Activated naive CD4-positive, alpha-beta T cell treated with anti-CD3 and anti-CD28 coated beads for 36 hours (primary cell): Measurements from ENCODE around the gene NEK1. TPM values are rescaled to one million over a fixed set of nuclear protein-coding genes. Genes with fewer than 3 reads are reported as not detected.
A peak's percentile ranks its signal among the peaks of the same experiment; 100 is the strongest.
"Not testable (repeated sequence)": the region's sequence is repeated elsewhere in the genome, so short reads cannot be mapped to it uniquely, and the experiment has no call there.

ENCODE experiments used
- CTCF ChIA-PET: fragments of 350-600 bp; sonication (Branson Sonifier 250); formaldehyde crosslinking; loops from one replicate; lab custom pipeline; 2021; ENCODE audit warnings: antibody characterized with exemption; lab: Charles Lee
- DNase-seq: peaks from one replicate; pipeline ENCODE4 v3.0.0-alpha.2; 2020
- H3K27ac Mint-ChIP-seq: one replicate; pipeline ENCODE4 v1.8.0; 2021; ENCODE audit warnings: mild to moderate bottlenecking, mixed read lengths
- H3K27me3 Mint-ChIP-seq: one replicate; pipeline ENCODE4 v1.8.0; 2021; ENCODE audit warnings: low read depth, mixed read lengths
- H3K36me3 Mint-ChIP-seq: one replicate; pipeline ENCODE4 v1.8.0; 2021; ENCODE audit warnings: low read depth, mixed read lengths
- H3K4me1 Mint-ChIP-seq: one replicate; pipeline ENCODE4 v1.8.0; 2021; ENCODE audit warnings: low read depth, mixed read lengths
- H3K4me3 Mint-ChIP-seq: one replicate; pipeline ENCODE4 v1.8.0; 2021; ENCODE audit warnings: mild to moderate bottlenecking, moderate library complexity, mixed read lengths
- H3K9me3 Mint-ChIP-seq: one replicate; pipeline ENCODE4 v1.8.0; 2021; ENCODE audit warnings: mixed read lengths
- intact Hi-C: fragments of 100-400 bp; cut with micrococcal nuclease; formaldehyde crosslinking; loops from one replicate; pipeline ENCODE4 v1.15.1; 2023
- total RNA-seq, 2 experiments: library from RNA; stranded (reverse); gene quantifications; one replicate each; pipeline ENCODE4 v1.2.3, GENCODE V29; 2021

NEK1 gene
- total RNA-seq, 2 experiments from 2014 or later, result 9.5 to 10.3 TPM

DNA sequence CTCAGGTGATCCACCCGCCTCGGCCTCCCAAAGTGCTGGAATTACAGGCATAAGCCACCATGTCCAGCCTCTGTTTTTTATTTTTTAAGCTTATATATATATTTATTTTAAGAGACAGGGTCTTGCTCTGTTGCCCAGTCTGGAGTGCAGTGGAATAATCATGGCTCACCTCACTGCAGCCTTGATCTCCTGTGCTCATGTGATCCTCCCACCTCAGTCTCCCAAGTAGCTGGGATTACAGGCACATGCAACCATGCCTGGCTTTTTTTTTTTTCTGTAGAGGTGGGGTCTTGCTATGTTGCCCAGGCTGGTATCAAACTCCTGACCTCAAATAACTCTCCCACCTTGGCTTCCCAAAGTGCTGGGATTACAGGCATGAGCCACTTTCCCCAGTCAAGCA lies 184.7 kb downstream of the NEK1 start:
- CTCF ChIA-PET, H3K27ac Mint-ChIP-seq, H3K4me3 Mint-ChIP-seq, H3K9me3 Mint-ChIP-seq, H3K27me3 Mint-ChIP-seq, H3K4me1 Mint-ChIP-seq, DNase-seq, intact Hi-C loops: not testable (repeated sequence)
- peaks cover 11% of the 10 kb centered on the region for H3K36me3 Mint-ChIP-seq

DNA sequence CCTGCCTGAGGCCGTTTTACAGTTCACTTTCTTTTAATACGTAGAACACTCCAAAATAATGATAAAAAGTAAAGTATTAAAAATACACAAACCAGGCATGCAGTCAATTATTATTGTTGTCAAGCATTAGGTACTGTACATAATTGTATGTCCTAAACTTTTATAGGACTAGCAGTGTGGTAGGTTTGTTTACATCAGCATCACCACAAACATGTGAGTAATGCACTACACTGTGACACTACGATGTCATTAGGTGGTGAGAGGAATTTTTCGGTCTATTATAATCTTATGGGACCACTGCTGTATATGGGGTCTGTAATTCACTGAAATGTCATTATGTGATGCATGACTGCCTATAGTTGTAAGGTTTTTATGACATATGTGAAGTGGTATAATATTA lies 192.1 kb downstream of the NEK1 start:
- Mint-ChIP-seq H3K27ac (no peak overlapping the region), H3K9me3 (no peaks in the 10 kb centered on the region), H3K36me3 (peaks cover 11% of the 10 kb centered on the region), H3K27me3 (no peaks in the 10 kb centered on the region), H3K4me3 (no peak overlapping the region), H3K4me1 (peaks cover 10% of the 10 kb centered on the region)
- intact Hi-C loops, result no loop called here
- no peak for DNase-seq
- CTCF ChIA-PET, result no interaction called here

DNA sequence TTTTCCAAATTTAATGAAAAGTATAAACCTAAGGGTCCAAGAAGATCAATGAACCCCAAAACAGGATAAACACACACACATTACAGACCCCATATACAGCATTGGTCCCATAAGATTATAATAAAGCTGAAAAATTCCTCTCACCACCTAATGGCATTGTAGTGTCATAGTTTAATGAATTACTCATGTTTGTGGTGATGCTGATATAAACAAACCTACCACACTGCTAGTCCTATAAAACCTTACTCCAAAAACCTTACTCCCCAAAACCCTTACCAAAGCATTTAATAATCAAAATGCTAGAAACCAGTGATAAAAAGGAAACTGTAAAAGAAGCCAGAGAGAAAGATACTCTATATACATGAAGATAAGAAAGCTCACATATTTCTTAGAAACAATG lies 193.5 kb downstream of the NEK1 start:
- CTCF ChIA-PET, result interaction anchor here (0.5 kb wide), 1 partner anchor 24 kb away, joined by 4 read pairs; no protein-coding TSS in a partner anchor
- Mint-ChIP-seq H3K36me3 (peaks cover 5% of the 10 kb centered on the region), H3K27me3 (no peaks in the 10 kb centered on the region), H3K4me1 (peaks cover 10% of the 10 kb centered on the region), H3K9me3 (no peaks in the 10 kb centered on the region), H3K4me3 (no peak overlapping the region), H3K27ac (no peak overlapping the region)
- no peak for DNase-seq
- intact Hi-C loops, result loop anchor here (10.0 kb wide), 1 partner anchor 904 kb away; no protein-coding TSS in a partner anchor

DNA sequence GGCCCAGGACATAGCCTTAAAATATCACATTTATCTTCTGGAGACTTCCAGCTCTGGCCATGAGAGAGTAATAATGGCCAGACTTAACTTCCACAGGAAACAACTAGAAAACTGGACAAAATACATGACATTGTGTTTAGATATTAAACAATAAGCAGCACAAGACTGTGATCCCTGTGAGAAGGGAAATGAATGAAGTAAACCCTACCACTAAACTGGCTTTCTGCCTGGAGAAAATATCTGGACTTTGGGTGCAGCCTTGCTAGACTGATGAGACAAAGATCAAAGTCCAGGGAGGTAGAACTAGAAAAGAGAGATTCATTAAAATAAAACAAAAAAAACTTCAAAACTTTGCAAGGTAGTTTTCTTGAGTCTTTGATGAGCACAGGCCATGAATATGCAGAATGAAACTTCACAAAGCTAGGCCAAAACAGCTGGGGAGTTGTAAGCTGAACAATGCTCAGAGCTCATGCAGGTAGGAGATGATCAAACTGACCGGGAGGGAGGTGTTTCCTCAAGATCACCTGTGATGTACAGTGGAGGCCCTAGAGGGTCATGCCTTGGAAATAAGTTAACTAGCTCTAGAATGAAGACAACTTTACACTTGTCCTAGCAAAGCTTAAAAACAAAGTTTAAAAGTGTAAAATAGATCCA lies 194.6 kb downstream of the NEK1 start:
- Mint-ChIP-seq H3K27me3 (no peaks in the 10 kb centered on the region), H3K9me3 (no peaks in the 10 kb centered on the region), H3K36me3 (peaks cover 5% of the 10 kb centered on the region), H3K27ac (no peak overlapping the region), H3K4me1 (peaks cover 10% of the 10 kb centered on the region), H3K4me3 (no peak overlapping the region)
- intact Hi-C loops, result loop anchor here (2.0 to 10.0 kb wide), 2 partner anchors 147 to 903 kb away; partner anchors contain the start of gene SH3RF1
- CTCF ChIA-PET, result interaction anchor here (0.5 kb wide), 1 partner anchor 137 kb away, joined by 3 read pairs; no protein-coding TSS in a partner anchor
- no peak for DNase-seq

DNA sequence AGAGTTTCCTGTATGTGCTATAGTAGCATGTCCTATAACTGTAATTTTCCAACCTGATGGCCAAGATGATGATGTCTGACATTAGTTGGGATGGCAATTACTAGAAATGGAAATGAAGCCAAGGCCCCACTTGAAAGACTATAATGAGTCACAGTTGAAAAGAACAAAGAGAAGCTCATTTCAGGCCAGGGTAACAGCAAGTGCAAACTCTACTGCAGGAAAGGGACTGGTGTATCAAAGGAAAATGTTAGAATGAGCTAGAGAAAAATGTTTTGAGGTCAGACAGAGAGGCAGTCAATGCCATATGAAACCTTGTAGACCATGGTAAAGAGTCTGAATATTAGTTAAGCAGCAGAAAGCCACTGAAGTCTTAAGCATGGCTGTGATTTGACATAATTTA lies 195.4 kb downstream of the NEK1 start:
- H3K4me1 Mint-ChIP-seq, result peaks cover 16% of the 10 kb centered on the region
- intact Hi-C loops, result loop anchor here (2.0 to 10.0 kb wide), 2 partner anchors 146 to 902 kb away; partner anchors contain the start of gene SH3RF1
- no peaks in the 10 kb centered on the region for H3K9me3 Mint-ChIP-seq
- peaks cover 5% of the 10 kb centered on the region for H3K36me3 Mint-ChIP-seq
- no peaks in the 10 kb centered on the region for H3K27me3 Mint-ChIP-seq
- CTCF ChIA-PET, result no interaction called here
- DNase-seq, result no peak
- no peak overlapping the region for H3K4me3 Mint-ChIP-seq
- no peak overlapping the region for H3K27ac Mint-ChIP-seq

DNA sequence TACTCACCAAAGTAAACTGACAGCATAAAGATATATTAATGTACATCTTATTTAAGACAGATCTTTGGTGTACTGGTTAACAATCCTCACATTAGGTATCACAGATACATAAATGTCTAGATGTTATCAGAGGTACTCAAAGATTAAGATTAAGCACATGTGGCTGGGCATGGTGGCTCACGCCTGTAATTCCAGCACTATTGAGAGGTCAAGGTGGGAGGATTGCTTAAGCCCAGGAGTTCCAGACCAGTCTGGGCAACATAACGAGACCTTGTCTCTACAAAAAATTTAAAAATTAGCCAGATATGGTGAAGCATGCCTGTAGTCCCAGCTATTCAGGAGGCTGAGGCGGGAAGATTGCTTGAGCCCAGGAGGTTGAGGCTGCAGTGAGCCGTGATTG lies 195.9 kb downstream of the NEK1 start:
- CTCF ChIA-PET, result interaction anchor here (0.6 kb wide), 1 partner anchor 675 kb away, joined by 3 read pairs; no protein-coding TSS in a partner anchor
- no peaks in the 10 kb centered on the region for H3K27me3 Mint-ChIP-seq
- H3K9me3 Mint-ChIP-seq, result no peaks in the 10 kb centered on the region
- peaks cover 3% of the 10 kb centered on the region for H3K36me3 Mint-ChIP-seq
- no peak overlapping the region for H3K27ac Mint-ChIP-seq
- DNase-seq, result no peak
- intact Hi-C loops, result loop anchor here (2.0 to 10.0 kb wide), 2 partner anchors 146 to 902 kb away; partner anchors contain the start of gene SH3RF1
- H3K4me1 Mint-ChIP-seq, result peaks cover 20% of the 10 kb centered on the region
- no peak overlapping the region for H3K4me3 Mint-ChIP-seq

DNA sequence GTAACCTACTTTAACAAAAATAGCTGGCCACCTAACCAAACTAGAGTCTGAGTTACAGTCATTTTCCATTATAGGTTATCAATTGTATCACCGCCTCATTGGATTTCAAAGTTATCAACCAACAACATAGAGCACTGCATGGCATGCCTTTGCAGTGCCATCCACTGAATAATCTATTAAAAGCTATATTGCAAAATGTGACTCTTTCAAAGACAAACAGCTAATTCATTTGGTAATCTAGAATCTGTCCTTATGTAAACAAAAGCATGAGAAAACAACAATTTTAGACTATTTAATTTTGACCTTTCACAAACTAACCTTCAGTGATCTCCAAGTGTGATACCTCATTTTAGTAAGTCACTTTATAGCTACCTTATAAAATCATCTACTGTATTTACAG lies 197.5 kb downstream of the NEK1 start:
- no peaks in the 10 kb centered on the region for H3K9me3 Mint-ChIP-seq
- intact Hi-C loops, result loop anchor here (5.0 to 10.0 kb wide), 2 partner anchors 342 to 900 kb away; partner anchors contain the start of gene HPF1
- no peaks in the 10 kb centered on the region for H3K36me3 Mint-ChIP-seq
- no peak overlapping the region for H3K4me3 Mint-ChIP-seq
- H3K4me1 Mint-ChIP-seq, result peaks cover 34% of the 10 kb centered on the region
- CTCF ChIA-PET, result interaction anchor here (0.7 kb wide), 1 partner anchor 17 kb away, joined by 3 read pairs; no protein-coding TSS in a partner anchor
- no peak overlapping the region for H3K27ac Mint-ChIP-seq
- DNase-seq, result no peak
- no peaks in the 10 kb centered on the region for H3K27me3 Mint-ChIP-seq

DNA sequence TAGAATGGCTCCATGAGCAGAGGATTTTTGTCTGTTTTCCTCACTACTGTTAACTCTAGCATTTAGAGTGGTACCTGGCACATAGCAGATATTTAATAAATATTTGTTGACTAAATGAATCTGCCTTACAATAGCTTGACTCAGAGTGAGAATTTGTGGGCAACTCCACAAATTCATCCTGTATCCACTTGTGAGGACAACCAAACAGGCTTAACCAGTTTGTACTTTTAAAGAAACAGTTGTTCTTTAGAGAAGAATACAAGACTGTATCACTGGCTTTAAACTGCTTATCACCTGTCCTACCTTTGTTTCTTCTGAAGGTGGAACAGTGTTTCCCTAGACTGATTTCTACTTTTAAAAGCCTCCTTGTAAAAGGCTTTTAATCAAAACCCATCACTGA lies 200.3 kb downstream of the NEK1 start:
- intact Hi-C loops, result loop anchor here (5.0 to 10.0 kb wide), 2 partner anchors 345 to 897 kb away; partner anchors contain the start of gene HPF1
- DNase-seq, result no peak
- CTCF ChIA-PET, result interaction anchor here (0.7 kb wide), 1 partner anchor 65 kb away, joined by 3 read pairs; no protein-coding TSS in a partner anchor
- Mint-ChIP-seq H3K4me3 (no peak overlapping the region), H3K4me1 (peaks cover 29% of the 10 kb centered on the region), H3K9me3 (no peaks in the 10 kb centered on the region), H3K36me3 (peaks cover 2% of the 10 kb centered on the region), H3K27me3 (no peaks in the 10 kb centered on the region), H3K27ac (no peak overlapping the region)

DNA sequence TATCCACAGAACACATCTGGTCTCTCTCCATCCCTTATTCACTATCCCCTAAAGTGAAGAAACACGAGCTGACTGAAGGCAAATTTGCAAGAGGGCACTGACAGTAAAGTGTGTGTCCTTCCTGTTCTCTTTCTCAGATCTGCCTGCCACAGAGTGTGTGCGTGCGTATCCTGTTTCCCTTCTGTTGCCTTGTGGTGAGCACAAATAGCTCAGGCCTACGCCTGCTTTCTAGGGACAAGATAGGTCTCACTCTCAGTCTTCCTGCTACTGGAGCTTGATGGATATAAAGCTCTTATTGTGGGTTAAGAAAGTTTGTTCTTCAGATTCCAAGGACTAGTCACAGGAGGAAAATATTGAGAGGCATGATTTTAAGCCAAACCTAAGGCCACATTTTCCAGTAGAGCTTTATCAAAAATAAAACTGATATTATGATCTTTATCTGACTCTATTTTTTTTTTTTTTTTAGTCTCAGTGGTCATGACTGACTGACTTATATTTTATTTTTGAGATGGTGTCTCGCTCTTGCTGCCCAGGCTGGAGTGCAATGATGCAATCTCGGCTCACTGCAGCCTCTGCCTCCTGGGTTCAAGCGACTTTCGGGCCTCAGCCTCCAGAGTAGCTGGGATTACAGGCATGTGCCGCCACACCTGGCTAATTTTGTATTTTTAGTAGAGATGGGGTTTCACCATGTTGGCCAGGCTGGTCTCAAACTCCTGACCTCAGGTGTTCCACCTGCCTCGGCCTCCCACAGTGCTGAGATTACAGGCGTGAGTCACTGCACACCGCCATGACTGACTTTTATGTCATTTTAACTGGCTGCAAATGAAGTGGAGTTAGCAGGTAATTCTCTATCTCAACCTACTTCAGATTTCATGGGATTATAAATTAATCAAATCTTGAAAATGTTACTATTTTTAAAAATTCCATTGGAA lies 201.3 kb downstream of the NEK1 start:
- Mint-ChIP-seq H3K4me3 (no peak overlapping the region), H3K4me1 (peaks cover 25% of the 10 kb centered on the region)

DNA sequence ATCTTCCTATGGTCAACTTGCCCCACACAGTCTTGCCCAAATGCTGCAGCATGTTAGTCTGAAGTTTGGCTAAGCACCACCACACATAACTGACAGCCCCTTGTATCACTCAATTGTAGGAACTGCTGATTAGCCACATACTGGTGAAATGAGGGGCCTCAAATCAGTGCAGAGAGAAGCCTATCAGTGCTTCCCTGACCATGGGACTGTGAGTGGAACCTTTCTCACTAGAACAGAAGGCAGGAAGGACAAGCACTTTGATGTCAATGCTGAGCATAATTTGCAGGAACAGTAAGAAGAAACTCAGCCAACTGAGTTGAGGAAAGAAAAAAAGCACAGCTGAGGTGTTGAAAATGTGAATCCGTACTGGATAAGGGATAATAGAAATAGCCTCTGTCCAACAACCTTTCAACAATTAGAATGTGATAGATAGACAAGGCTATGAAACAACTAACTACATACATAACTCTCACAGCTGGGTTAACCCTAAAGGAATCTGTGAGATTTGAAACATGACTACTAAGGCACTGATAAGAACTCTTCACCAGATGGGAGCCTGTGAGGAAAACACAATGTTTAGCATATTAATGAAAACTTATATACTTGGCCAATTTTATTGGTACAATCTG lies 205.1 kb downstream of the NEK1 start:
- H3K36me3 Mint-ChIP-seq, result peaks cover 9% of the 10 kb centered on the region
- intact Hi-C loops, result no loop called here
- DNase-seq, result no peak
- CTCF ChIA-PET, result no interaction called here
- no peak overlapping the region for H3K27ac Mint-ChIP-seq
- no peaks in the 10 kb centered on the region for H3K27me3 Mint-ChIP-seq
- peaks cover 20% of the 10 kb centered on the region for H3K4me1 Mint-ChIP-seq
- H3K4me3 Mint-ChIP-seq, result no peak overlapping the region
- no peaks in the 10 kb centered on the region for H3K9me3 Mint-ChIP-seq

More for the DNA sequence above, 201.3 kb downstream of the NEK1 start:
- intact Hi-C loops, result loop anchor here (1.0 to 10.0 kb wide), 3 partner anchors 346 to 896 kb away; partner anchors contain the start of genes CBR4 and HPF1
- CTCF ChIA-PET, result interaction anchor here (0.6 to 0.7 kb wide), 2 partner anchors 145 to 646 kb away, joined by 3 read pairs; no protein-coding TSS in a partner anchor
- H3K27me3 Mint-ChIP-seq, result no peaks in the 10 kb centered on the region
- DNase-seq, result peak; percentile 83
- H3K9me3 Mint-ChIP-seq, result no peaks in the 10 kb centered on the region
- peak overlapping the region; percentile 71 for H3K27ac Mint-ChIP-seq
- H3K36me3 Mint-ChIP-seq, result peaks cover 2% of the 10 kb centered on the region

DNA sequence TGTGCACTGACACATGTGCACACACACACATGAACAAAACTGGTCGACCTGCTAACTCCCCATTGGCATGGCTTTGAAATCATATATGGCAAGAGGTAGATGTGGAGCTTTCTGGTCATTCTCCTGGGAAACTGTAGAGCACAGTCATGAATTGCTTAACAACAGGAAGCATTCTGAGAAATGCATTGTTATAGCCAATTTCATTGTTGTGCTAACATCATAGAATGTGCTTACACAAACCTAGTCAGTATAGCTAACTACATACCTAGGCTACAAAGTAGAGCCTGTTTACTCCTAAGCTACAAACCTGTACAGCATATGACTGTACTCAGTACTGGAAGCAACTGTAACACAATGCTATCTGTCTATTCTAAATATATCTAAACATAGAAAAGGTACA lies 207.4 kb downstream of the NEK1 start:
- Mint-ChIP-seq H3K36me3 (peaks cover 15% of the 10 kb centered on the region), H3K27me3 (no peaks in the 10 kb centered on the region), H3K4me1 (no peaks in the 10 kb centered on the region), H3K4me3 (no peak overlapping the region), H3K27ac (no peak overlapping the region), H3K9me3 (no peaks in the 10 kb centered on the region)
- intact Hi-C loops, result no loop called here
- CTCF ChIA-PET, result no interaction called here
- DNase-seq, result no peak
